Esophagus mucosa (tissue), 1 donor: ENCODE measurements around the gene TTC7B. TPM values are rescaled to one million over a fixed set of nuclear protein-coding genes. Genes with fewer than 3 reads are reported as not detected.

ENCODE experiments used
- ATAC-seq: fragments of 200-7000 bp; cut with Tn5 transposase; one replicate; pipeline ENCODE4 v1.9.1; 2020
- total RNA-seq: library from RNA; stranded (reverse); gene quantifications from one replicate; pipeline ENCODE4 v1.2.4, GENCODE V29; 2023
- donor health status: DM: yes; HTN: yes; CAD: no.

Gene TTC7B
- total RNA-seq, 1 donor from 2014 or later, result 9.9 TPM

DNA sequence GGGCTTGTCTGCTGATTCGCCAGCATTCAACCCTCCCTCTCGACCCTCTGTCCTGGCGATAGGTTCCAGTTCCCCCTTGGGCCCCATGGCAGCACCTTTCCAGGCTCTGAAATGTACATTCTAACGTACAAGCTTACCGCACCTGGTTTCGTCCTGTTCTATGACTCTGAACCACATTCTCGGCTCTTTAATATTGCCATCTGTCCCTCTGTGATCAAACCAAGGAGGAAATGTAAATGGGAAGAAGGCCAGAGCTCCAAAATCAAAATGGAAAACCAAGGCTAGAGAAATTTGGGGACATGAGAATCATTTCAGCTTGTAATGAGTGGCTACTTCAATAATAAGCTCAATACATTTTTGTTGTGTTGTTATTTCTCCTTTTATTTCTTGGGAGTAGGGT, 117.2 kb downstream of the TTC7B start:
- ATAC-seq, result no peak

DNA sequence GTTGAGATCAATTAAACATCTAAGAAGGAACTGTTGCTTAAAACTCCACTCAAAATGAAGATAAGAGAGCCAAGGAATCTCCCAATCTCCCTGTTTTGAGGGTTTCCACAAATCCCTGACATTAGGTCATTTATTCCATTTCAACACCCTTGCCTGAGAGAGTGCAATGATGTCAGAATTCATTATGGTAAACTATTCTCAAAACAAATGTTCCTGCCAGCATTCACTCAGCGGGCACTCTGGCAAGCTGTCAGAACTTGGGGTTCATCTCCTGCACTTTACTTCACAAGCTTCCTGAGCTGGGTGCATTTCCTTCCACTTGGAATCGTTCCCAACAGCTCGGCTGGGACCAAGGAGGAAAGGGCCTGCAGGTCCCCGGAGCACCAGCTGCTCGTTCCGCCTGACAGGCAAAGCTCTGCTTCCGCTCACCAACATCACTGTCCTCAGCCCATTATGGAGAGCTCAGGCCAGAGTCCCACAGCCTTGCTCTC, 117.8 kb downstream of the TTC7B start:
- no peak for ATAC-seq

DNA sequence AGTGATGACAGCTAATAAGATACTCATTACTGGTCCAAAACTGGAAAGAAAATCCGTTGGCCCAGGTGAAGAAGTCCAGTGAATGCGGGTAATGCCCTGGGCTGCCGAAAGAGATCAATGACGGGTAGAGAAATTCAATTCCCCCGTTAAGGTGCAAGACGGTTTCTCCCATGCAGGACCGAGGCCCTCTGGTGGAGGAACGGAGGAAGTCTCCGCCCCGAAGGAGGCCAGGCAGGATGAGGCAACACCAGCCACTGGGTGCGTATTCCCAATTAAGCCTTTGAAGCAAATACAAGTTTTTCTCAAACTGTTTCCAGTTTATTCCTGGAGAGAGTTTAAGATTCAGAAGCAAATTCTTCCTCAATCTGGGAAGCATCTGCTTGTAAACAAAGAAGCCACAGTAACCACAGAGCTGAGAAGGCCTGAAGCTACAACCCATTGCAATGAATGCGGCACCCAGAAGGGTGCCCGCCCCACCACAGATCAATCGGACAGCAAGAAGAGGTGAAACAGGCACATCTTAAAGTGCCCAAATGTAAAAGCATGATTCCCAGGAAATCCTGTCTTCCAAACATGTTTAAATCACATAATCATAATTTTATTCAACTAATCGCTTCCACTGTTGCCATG, 118.5 kb downstream of the TTC7B start:
- ATAC-seq, result peak; percentile 86

DNA sequence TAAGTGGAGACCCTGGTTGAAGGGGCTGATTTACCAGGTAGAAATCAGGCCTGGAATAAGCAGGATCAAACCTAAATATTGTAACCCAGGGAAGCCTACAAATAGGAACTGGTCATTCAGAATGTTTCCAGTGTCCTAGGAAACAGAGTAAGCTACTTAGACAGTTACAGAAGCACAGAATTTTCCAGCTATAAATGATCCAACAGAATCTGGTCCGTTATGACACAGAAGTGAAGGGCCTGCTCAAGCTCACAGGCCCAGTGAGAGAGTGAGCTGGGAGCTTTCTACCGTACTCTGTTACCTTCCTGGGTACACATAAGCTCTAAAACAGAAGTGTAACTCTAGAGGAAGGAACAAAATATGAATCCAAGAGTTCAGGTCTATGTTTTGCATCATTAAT, 119.1 kb downstream of the TTC7B start:
- ATAC-seq, result no peak

DNA sequence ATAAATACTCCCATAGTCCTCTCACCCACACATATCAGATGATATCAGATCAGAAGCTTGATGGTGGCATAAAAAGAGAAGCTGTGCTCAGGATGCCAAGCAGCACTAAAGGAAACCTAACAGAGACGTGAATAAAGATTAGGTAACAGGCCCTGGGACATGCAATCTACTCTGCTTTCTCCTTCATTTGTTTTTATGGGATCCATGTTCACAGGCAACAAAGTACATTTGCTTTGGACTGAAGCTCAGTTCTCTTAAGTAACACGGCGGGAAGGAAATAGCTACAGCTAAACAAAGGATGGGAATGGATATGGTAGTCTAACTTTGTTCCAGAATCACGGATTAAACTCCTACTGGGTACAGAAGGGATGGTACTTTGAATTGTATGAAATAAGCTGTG, 119.5 kb downstream of the TTC7B start:
- ATAC-seq, result no peak

DNA sequence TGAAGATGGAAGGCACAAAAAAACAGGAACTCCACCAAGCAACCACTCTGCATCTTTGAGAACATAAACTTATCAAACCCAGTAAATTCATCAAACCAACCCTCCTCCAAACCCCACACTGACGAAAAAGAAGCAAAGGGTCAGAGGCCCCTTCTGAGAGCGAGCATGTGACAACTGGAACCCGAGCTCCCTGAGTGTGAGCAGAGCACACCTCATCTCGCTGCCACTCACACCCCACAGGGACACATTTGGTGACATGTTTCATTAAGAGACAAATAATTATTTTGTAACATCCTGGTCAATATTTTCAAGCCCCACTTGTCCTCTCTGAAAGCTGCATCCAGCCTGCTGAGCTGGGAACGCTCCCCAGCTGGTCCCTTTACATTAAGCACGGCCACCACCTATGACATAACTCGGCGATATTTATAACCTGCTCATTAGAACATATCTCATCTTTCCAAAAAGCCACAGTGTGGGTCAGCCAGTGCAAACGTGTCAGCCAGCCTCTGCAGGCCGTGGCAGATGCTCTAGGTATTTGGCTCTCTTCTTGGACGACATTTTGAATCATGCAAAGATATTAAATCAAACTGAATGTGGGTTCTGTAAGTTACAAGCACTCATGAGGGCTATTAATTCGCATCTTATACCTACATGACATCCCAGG, 120.1 kb downstream of the TTC7B start:
- ATAC-seq, result no peak

DNA sequence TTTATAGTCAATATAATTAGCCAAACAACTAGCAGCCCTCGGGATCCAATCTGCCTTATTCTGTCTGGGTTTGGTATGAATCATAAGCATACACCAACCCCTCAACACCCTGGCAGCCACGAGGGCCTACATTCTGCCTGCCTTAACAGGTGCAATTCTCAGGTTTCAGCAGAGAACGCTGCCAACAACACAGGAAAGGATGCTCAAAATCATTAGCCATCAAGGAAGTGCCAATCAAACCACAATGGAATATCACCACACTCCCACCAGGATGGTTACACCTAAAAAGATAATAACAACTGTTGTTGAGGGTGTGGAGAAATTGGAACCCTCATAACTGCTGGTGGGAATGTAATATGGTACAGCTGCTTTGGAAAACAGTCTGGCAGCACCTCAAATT, 122.8 kb downstream of the TTC7B start:
- ATAC-seq, result no peak

DNA sequence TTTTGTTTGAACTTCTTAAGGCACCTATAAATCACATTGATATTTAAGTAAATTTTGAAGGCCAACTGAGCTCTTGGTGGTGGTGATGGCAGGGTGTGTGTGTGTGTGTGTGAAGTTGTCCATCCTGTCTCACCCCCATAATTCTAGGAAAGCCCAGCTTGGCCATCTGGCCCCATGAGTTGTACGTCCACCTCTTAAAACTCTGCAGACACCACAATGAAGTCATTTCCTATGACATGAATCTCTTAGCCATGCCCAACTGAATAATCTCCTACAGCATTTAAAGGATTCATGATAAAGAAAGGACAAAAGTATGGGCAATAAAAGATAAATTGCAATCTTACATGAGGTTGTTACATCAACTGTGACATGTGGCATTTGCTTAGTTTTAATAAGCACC, 123.4 kb downstream of the TTC7B start:
- no peak for ATAC-seq

DNA sequence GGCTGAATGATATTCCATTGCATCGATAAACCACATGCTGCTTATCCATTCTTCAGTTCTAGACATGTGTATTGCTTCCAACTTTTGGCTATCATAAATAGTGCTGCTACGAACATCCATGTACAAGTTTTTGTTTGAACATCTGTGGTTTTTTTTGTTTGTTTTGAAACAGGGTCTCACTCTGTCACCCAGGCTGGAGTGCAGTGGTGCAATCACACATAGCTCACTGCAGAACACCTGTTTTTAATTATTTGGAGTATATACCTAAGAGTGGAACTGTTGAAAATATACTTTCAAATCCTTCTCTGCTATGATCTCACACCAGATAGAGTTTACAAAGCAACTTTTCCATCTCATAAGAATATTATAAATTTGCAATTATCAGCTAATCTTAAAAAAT, 124.2 kb downstream of the TTC7B start:
- no peak for ATAC-seq

DNA sequence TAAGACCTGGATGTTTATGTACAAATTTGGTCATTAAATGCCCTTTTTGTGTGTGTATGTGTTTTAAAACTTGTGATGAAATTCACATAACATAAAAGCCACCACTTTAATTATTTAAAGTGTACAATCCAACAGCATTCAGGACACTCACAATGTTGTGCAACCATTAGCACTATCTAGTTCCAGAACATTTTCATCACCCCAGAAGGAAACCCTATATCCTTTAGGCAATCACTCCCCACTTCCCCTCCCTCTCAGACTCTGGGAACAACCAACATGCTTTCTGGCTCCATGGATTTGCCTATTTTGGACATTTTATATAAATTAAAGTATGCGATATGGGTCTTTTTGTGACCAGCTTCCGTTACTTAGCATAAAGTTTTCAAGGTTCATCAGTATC, 124.6 kb downstream of the TTC7B start:
- ATAC-seq, result no peak

DNA sequence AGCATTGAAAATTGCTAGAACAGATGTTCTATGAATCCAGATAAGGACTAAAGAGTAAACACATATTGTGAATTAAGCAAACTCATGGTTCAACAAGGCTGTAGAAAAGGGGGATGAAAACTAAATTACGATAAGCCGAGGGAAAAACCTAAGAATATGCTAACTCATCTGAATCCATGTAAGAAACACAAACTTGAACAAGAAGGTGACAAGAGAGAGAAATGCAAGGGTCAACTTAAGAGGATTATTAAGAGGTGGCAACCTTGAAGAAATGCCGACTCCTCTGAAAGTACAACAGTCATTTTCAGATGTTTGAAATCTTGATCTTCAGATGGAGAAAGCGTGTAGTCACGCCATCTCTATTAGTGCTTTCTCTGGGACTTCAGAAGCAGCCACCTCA, 128.6 kb downstream of the TTC7B start:
- ATAC-seq, result no peak

DNA sequence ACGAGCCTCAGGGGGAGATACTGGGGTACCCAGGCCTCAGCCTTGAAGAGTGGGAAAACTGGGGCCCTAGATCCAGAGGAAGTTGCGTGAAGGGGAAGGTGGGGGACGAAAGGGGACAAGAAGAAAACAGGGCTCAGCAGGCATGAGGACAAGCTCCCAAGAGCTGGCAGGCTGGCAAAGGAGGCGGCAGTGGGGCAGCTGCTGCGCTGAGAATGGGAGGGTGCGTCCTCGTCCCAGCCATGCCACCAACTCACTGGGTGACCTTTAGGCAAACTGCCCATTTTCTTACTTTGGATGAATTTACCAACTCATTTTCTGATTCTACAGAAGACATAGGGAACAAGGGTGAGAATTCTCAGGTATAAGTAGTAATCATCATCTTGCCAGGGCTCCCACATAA, 133.6 kb downstream of the TTC7B start:
- no peak for ATAC-seq

DNA sequence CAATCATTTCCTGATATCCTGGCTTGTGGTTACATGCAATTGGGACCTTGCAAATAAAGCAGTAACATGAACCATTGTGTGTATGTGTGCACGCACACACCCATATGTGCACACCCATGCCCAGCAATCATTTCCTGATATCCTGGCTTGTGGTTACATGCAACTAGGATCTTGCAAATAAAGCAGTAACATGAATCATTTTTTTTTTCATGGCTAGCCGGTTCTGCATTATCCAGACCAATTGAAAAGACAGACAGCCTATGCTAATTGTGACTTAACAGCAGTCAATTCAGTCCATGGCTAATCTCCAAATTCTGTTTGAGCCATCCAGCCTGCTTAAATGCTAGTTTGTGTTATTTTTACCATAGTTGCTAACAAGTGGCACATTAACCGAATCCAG, 134.3 kb downstream of the TTC7B start:
- ATAC-seq, result peak; percentile 96

DNA sequence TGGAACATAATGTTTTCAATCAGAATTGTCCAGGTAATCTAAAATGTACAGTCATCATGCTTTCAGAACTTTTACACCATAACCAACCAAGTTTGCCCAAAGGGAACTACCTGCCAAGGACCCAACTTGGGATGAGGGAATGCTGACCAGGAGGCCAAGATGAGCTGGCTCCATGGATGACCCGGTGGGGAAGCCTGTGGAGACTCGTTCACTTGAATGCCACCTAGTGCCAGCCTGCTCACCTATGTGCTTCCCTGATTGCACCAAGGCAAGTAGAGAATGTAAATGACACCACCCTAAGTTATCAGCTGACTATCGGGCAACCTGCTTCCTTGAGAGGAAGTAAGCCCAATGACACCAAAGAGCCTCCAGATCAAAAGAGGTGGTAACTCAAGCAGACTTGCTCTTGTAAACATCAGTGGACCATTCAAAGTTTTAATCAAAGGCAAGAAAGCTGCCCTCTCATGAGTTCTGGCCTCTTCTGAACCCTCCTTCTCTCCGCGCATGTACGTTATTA, 137.3 kb downstream of the TTC7B start:
- ATAC-seq, result peak; percentile 39

DNA sequence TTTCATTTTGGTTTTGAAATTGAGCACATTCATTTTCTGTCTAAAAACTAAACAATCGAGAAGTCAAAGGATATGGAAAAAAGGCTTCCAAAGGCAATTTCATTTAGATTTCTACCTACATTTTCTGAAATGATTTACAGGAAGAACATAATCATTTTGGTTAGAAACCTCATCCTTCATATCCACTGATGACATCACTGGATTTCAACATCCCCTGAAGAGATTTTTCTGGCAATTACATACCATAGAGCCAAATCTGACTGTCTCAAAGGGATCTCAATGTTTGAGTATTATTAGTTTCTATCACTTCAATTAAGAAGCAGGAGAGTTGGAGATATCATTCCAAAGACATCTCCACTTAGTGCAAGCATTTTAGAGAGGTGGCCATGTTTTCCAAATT, 137.8 kb downstream of the TTC7B start:
- no peak for ATAC-seq

DNA sequence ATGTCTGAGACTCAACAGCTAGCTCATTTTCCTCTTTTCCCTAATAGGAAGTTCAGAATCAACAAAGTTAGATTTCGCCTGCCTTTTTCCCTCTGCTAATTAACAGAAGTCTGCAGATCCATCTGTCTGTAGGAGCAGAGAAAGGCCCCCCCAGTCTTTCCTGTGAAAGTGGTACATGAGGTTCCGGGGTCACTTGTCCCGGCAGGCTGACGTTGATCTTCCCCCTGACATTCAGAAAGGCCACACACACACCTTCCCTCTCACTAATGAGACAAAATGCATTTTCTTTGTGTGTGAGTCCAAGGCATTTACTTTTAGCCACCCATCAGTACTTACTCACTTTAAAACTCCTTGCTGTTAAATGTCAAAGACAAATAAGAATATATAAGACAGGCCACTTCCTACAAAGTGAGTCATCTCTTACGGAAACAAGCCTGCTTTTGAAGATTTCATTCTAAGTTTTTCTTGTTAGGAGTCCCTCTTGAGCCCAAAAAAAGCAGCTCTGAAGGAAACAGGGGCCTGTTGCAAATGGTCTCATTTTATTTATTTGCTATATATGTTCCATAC, 138.7 kb downstream of the TTC7B start:
- ATAC-seq, result peak; percentile 30

DNA sequence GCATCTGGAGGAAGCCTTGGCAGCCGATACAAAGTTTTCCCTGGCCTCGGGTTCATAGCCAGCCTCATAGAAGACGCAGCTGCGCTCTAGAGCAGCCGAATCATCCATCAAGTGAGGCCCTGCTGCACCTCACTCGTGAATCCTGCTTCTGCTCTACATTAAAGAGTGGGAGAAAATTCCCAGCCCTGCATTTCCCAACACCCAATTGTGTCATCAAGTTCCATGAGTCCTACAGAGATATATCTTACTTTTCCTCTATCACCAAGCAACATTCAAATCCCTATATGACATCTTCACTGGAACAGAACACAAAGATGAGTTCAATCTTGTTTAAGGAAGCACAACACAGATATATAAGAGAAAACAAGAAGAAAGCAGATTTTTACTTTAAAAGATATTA, 139.3 kb downstream of the TTC7B start:
- ATAC-seq, result no peak

DNA sequence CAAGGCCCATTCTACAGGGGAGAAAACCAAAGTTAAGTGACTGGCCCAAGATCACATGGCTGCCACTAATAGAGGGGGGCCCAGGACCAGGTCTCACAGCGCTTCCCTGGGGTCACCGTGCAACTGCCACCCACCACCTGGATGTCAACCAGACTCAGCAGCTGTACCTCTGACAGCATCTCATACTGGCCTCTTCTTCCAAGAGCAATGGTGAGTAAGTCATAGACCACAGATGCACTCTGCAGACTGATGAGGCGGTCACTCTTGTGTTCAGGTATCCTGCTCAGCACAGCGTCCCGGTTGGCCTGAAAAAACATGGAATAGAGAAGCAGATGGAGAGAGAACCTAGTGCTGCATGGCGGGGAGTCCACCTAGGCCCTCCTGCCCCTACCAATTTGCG, 139.9 kb downstream of the TTC7B start:
- ATAC-seq, result no peak

DNA sequence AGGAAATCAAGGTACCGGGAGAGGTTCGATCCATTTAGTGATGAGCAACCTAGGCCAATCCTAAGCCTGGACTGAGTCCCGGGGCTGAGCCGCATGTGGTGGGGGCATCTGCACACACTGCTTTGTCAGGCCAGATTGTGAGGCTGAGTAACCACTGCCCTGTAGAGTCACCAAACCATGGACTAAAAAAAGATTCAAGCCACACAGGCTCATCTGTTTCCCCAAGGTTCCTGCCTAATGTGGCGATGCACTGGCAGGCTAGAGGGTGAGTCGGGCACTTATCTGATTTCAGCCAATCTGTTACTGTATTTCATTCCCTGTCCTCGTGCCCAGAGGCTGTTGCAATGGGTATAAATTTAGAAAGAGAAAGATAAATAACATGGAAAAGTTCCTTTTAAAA, 140.8 kb downstream of the TTC7B start:
- ATAC-seq, result no peak

DNA sequence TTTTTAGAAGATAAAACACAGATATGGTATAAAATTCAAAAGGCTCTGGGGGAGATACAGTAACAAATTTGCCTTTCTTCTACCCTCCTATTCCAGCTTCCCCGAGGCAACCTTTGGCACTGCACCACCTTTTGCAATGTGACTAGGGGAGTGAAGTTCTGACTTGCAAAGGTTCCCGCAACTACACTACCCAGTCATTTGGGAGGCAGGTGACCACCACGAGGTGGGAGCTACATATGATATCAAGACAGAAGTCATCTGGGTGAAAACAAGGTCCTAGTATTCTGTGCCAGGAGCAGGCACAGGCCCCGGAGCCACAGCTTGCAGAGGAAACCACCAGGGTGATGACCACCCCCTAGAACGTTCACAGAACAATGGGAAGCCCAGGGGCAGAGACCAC, 141.5 kb downstream of the TTC7B start:
- no peak for ATAC-seq

DNA sequence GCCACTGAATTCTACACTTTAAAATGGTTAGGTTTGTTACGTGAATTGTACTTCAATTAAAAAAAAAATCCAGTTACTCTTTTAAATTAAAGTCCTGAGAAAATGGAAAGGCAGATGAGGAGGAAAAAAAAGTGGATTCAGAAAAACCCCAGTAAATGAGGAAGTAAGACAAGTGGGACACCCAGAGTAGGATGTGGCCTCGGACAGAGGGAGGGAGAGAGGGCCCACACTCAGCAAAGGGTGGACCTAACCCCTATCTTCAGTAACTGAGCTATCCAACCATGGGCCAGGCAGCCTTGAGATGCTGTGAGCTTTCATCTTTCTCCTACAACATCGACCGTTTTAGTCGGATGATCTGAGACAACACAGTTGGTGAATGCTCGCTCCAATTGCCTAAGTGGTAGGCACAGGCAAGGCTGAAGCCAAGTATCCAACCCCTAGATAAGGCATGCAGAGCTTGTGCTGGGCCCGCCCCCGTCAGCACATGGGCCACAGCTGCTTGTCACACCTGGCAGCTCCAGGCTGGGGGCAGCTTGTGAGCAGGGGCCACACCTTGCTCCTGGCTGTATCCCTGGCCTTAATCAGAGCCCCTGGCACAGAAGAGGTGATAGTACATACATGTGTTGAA, 142.1 kb downstream of the TTC7B start:
- ATAC-seq, result no peak

DNA sequence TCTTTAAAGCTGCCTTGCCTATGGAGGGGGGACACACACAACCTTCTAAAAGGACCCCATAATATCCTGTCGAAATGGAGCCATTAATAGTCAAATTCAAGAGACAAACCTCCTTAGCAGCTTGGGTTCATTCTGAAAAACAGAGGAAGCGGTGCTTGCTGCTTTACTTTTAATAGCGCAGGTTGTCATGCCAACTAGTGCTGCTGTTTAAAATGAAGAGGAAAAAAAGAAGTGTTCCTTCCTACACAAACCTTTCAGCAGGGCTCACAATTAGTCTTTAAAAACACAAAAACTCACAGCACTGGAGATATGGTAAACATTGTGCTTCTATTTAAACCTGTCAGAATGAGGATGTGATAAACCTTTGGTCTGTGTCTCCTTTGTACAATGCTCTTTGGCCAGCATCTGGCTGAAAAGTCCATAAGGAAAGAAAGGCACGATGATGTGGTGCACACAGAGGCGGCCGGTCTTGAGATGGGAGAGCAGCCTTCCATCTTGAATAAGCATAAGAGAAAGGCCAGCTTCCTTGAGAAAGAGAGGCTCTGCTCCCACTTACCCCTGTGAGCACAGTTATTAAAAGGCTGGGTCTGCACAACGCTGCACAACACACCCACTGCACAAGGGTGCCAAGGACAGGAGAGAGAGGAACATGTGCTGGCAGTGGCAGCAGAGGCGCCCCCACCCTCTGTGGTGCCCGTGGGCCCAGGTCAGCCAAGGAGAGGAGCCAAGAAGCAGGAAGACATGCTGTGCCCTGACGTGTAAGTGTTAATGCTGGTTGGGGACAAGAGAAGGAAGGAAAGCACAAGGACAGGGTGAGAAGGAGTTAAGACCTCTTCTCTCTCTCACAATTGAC, 144.6 kb downstream of the TTC7B start:
- ATAC-seq, result no peak

DNA sequence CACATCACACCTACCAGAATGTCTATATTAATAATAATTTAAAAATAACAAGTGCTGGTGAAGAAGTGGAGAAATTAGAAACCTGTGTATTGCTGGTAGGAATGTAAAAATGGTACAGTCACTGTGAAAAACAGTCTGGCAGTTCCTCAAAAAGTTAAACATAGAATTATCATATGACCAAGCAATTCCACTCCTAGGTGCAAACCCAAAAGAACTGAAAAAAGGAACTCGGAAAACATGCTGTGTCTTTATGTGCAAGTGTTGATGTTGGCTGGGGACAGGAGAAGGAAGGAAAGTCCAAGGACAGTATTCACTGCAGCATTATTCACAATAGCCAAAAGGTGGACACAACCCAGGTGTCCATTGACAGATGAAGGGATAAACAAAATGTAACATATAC, 146.5 kb downstream of the TTC7B start:
- no peak for ATAC-seq
